ENCODE results near the gene GPR161. TPM values are rescaled to one million over a fixed set of nuclear protein-coding genes. Genes with fewer than 3 reads are reported as not detected.

Gene GPR161
- total RNA-seq, 1 donor from 2014 or later: 36.8 TPM

GRCh38 chr1:168148916-168149315 is 12.2 kb upstream of the GPR161 start:
- no peaks in the 10 kb centered on the region for H3K36me3 Mint-ChIP-seq (ENCODE audit: unreplicated experiment)
- no peak for DNase-seq (ENCODE audit: extremely low spot score, unreplicated experiment)
- peaks cover 8% of the 10 kb centered on the region for H3K4me1 Mint-ChIP-seq (ENCODE audit: unreplicated experiment)
- no peak for TF ChIP-seq CTCF (IDR thresholded peaks at IDR 0.05)
- H3K27me3 Mint-ChIP-seq (ENCODE audit: unreplicated experiment): no peaks in the 10 kb centered on the region
- H3K9me3 Mint-ChIP-seq (ENCODE audit: unreplicated experiment): no peaks in the 10 kb centered on the region
- H3K27ac Mint-ChIP-seq (ENCODE audit: unreplicated experiment): no peak overlapping the region
- H3K4me3 Mint-ChIP-seq (ENCODE audit: unreplicated experiment): no peak overlapping the region

GRCh38 chr1:168146626-168147025 is 9.9 kb upstream of the GPR161 start:
- H3K27me3 Mint-ChIP-seq (ENCODE audit: unreplicated experiment): no peaks in the 10 kb centered on the region
- no peak for TF ChIP-seq CTCF (IDR thresholded peaks at IDR 0.05)

GRCh38 chr1:168146160-168146539 is 9.4 kb upstream of the GPR161 start:
- H3K4me1 Mint-ChIP-seq (ENCODE audit: unreplicated experiment): peaks cover 8% of the 10 kb centered on the region
- no peaks in the 10 kb centered on the region for H3K27me3 Mint-ChIP-seq (ENCODE audit: unreplicated experiment)
- no peaks in the 10 kb centered on the region for H3K9me3 Mint-ChIP-seq (ENCODE audit: unreplicated experiment)
- H3K36me3 Mint-ChIP-seq (ENCODE audit: unreplicated experiment): no peaks in the 10 kb centered on the region
- TF ChIP-seq CTCF (IDR thresholded peaks at IDR 0.05): no peak
- no peak overlapping the region for H3K4me3 Mint-ChIP-seq (ENCODE audit: unreplicated experiment)
- DNase-seq (ENCODE audit: extremely low spot score, unreplicated experiment): no peak
- H3K27ac Mint-ChIP-seq (ENCODE audit: unreplicated experiment): no peak overlapping the region

More at GRCh38 chr1:168146626-168147025, 9.9 kb upstream of the GPR161 start:
- no peak overlapping the region for H3K4me3 Mint-ChIP-seq (ENCODE audit: unreplicated experiment)
- no peaks in the 10 kb centered on the region for H3K36me3 Mint-ChIP-seq (ENCODE audit: unreplicated experiment)
- H3K4me1 Mint-ChIP-seq (ENCODE audit: unreplicated experiment): peaks cover 8% of the 10 kb centered on the region
- no peaks in the 10 kb centered on the region for H3K9me3 Mint-ChIP-seq (ENCODE audit: unreplicated experiment)
- H3K27ac Mint-ChIP-seq (ENCODE audit: unreplicated experiment): no peak overlapping the region
- no peak for DNase-seq (ENCODE audit: extremely low spot score, unreplicated experiment)

- Mint-ChIP-seq H3K4me3 (ENCODE audit: unreplicated experiment) (no peak overlapping the region), H3K9me3 (ENCODE audit: unreplicated experiment) (no peaks in the 10 kb centered on the region), H3K27ac (ENCODE audit: unreplicated experiment) (no peak overlapping the region), H3K4me1 (ENCODE audit: unreplicated experiment) (peaks cover 8% of the 10 kb centered on the region), H3K27me3 (ENCODE audit: unreplicated experiment) (no peaks in the 10 kb centered on the region), H3K36me3 (ENCODE audit: unreplicated experiment) (no peaks in the 10 kb centered on the region)
- peak; percentile 95 for DNase-seq (ENCODE audit: extremely low spot score, unreplicated experiment)
- peak; percentile 86 for TF ChIP-seq CTCF (IDR thresholded peaks at IDR 0.05)
Measured at GRCh38 chr1:168145184-168146159, 8.7 kb upstream of the GPR161 start.

- no peak overlapping the region for H3K27ac Mint-ChIP-seq (ENCODE audit: unreplicated experiment)
- no peaks in the 10 kb centered on the region for H3K9me3 Mint-ChIP-seq (ENCODE audit: unreplicated experiment)
- DNase-seq (ENCODE audit: extremely low spot score, unreplicated experiment): no peak
- TF ChIP-seq CTCF (IDR thresholded peaks at IDR 0.05): no peak
- no peaks in the 10 kb centered on the region for H3K36me3 Mint-ChIP-seq (ENCODE audit: unreplicated experiment)
- H3K4me3 Mint-ChIP-seq (ENCODE audit: unreplicated experiment): no peak overlapping the region
- no peaks in the 10 kb centered on the region for H3K27me3 Mint-ChIP-seq (ENCODE audit: unreplicated experiment)
- H3K4me1 Mint-ChIP-seq (ENCODE audit: unreplicated experiment): peaks cover 24% of the 10 kb centered on the region
Measured at GRCh38 chr1:168141871-168142385, 5.2 kb upstream of the GPR161 start.
